ENCODE measurements around the gene IPO11.
"Not testable (repeated sequence)": the region's sequence is repeated elsewhere in the genome, so short reads cannot be mapped to it uniquely, and the experiment has no call there.

- TF ChIP-seq EZH2 (IDR thresholded peaks at IDR 0.05; ENCODE audit: borderline replicate concordance, low read depth, low read length, poor library complexity, severe bottlenecking), result not testable (repeated sequence)
- TF ChIP-seq, protein P1, sequence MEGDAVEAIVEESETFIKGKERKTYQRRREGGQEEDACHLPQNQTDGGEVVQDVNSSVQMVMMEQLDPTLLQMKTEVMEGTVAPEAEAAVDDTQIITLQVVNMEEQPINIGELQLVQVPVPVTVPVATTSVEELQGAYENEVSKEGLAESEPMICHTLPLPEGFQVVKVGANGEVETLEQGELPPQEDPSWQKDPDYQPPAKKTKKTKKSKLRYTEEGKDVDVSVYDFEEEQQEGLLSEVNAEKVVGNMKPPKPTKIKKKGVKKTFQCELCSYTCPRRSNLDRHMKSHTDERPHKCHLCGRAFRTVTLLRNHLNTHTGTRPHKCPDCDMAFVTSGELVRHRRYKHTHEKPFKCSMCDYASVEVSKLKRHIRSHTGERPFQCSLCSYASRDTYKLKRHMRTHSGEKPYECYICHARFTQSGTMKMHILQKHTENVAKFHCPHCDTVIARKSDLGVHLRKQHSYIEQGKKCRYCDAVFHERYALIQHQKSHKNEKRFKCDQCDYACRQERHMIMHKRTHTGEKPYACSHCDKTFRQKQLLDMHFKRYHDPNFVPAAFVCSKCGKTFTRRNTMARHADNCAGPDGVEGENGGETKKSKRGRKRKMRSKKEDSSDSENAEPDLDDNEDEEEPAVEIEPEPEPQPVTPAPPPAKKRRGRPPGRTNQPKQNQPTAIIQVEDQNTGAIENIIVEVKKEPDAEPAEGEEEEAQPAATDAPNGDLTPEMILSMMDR (conservative IDR thresholded peaks at IDR 0.05; ENCODE audit: low read depth, low read length), result not testable (repeated sequence)
These were observed 245.2 kb downstream of the IPO11 start for GRCh38 chr5:62657772-62658171.

All from A673 (cell line).